HTERT RPE-1 (cell line): ENCODE data around the gene HMGB4.

Experiments
- in situ Hi-C: fragments of 300-500 bp; cut with MboI; formaldehyde crosslinking; loops from 4 replicates; pipeline ENCODE4 v1.14.3; 2020; ENCODE audit warnings: low sequenced_read_pairs

HMGB4 gene

DNA sequence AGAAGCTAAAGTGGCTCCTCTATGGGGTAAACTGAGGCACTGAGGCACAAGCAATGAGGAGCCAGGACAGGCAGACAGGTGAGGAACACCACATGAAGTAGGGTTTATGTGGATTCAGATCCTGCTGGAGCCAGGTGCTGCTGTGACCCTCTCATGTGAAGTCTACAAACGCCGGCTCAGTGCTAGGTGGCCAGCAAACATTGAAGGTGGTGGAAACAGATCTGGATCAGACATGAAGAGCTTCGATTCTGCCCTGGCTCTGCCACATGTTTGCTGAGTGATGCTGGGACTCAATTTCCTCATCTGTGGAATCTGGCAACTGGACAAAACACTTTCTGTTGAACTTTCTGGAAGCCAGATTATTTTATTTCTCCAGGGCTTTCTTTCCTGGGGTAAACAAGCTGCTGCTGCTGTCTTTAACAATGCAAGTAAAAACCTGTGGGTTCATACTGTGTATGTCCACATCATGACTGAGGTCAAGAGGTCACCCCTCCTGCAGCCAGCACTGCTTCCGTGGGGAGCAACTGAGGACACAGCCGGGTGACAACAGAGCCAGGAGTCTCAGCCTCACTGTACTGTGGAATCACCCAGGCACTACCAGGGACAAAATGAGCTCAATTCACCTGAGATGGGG, 33.3 kb downstream of the HMGB4 start:
- in situ Hi-C loops, result no loop called here

DNA sequence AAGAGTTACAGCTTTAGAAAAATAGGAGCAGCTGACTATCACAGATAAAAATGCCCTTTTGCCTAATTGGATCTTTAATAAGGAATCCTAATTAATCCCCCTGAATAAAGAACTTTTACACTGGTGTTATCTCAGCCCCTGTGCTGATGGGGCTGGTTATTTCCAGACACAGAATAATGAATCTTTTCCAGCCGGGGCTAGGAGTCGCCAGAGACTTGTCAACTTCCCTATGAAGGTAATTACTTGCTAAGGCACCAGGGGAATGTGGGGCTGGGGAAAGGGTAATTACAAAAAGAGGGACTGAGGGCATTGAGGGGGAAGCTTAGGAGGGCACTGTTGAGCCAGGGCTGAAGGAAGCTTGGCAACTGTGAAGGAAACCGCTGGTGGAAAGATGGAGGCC, 34.5 kb downstream of the HMGB4 start:
- in situ Hi-C loops, result no loop called here

DNA sequence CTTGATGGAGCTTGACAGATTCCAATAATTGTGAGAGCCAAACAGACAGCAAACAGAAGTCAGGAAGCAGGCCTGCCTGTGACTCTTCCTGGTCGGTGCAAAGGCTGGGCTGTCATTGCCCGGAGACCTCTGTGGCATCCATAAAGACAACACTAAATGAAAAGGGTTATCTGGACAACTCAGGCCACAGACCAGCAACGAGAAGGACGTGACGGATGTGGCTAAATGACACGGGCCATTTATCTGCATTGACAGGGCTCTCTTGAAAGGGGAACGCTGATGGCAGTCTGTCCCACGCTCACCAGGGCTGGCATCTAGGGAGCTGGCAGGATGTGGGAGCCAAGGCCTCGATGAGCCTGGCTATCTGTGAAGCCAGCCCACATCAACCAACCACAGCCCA, 35.0 kb downstream of the HMGB4 start:
- in situ Hi-C loops, result no loop called here

DNA sequence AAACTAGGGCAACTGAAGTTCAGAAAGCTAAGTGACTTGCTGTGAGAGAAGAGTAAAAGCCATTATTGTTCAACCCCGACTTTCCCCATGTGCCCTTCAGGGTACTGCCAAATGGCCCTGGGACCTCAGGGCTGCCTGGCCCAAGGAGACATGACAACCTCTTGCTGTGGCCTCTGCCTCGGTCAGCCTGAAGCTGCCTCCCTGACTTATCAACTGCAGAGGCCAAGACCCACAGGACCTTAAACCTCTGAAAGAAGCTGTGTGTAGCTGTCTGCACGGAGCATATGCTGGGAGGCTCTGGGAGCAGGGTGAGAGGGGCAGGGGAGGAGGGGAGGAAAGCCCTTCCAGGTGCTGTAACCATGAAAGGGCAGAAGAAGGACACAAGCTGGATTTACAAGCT, 35.9 kb downstream of the HMGB4 start:
- in situ Hi-C loops, result no loop called here

DNA sequence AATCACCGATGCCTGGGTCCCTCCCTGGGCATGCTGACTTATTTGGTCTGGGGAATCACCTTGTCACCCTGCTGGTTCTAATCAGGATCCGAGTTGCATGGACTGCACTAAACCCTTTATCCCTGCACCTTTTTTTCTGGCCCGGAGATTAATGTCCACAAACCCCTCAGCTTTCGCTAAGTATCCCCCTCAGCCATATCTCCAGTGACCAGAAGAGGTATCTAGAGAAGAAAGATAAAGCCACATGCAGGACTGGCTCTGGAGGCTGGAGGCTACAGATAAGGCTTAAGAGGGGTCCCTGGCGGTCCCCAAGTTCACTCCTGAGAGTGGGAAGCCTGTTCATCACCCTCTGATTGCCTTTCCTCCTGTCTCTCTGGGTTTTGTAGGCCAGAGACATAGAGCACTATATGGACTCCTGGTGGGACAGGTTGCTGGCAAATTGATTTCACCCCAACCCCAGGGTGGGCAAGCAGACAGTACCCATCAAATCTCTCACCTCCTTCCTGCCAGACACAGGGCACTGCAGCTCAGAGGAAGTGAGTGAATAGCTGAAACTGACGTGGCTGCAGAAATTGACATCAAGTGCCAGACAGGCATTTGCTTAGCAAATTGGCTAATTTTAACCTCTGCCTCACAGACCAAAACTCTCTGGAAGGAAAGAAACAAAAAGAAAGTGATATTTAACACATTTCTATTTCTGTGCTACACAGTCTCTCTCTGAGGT, 38.8 kb downstream of the HMGB4 start:
- in situ Hi-C loops, result no loop called here

DNA sequence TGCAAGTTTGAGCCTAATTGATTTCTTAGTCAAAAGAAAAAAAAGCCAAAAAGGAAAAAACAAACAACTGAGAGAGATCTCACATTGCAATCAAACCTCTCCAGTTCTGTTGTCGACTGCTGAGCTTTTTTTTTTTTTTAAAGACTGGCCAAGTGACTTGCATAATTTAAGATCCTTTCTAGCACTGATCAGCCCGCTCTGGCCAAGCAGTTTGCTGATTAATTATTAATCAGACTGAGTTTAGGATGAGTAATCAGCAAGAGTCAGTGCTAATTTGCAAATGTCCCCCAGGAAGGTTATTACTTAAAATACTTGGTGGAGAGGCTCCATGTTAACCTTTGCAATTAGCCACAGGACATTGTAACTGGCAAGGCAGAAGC, 39.3 kb downstream of the HMGB4 start:
- in situ Hi-C loops, result no loop called here

DNA sequence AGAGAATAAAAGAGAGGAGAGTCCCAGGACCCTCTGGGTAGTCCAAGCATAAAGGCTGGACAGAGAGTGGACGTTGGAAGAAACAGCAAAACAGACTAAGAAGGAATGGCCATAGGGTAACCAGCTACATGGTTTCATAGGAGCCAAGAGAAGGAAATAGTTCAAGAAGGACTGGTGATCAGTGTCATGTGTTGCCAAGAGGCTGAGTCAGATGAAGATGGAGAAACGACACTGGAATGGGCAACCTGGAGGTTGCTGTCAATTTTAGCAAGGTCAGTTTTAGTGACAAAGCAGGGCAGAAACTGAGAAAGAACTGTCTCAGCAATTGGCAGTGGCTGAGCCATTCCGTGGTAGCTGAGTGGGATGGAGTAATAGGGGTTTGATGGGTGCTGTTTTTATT, 41.4 kb downstream of the HMGB4 start:
- in situ Hi-C loops, result no loop called here

DNA sequence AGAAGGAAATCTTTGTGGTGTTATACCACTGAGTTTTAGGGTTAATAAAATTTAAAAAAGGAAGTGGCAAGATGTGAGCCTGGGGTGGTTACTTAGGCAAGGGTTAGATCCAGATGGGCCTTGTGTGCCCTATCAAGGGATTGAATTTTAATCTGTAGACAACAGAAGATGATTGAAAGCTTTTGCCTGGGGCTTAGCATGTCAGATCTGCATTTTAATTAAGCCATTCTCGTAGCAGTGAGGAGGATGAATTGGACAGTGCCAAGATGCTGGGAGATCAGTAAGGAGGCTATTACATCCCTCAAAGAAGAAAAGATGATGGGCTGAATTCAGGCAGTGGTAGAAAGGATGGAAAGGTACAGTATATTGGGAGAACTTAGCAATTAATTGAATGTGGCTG, 42.3 kb downstream of the HMGB4 start:
- in situ Hi-C loops, result no loop called here

DNA sequence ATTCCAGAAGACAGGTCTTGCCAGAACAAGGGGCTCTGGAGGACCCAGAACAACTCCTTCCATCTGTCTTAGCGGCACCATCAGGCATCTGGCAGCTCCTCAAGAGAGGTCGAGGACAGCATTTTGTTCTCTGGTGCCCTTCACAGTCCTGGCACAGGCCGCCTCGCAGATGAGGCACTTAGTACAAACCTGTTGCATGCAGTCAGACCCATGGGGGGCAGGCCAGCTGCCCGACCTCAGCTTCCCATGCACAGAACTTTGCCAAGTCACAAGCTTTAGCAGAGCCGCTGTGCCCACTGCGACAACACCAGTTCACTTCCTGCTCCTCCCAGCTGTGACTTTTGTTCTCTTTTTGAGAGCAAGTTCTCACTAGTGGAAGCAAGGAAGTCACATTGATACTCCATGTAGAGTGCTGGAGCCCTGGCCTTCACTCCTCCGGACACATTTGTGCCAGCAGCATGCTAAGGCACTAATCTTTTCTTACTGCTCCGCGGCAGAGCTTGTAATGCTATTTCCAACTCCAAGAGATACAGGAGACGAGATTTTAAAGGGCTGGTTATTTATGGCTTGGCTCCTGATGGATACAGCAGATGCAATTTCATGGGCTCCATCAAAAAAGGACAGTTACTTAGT, 44.6 kb downstream of the HMGB4 start:
- in situ Hi-C loops, result no loop called here
